Large intestine (tissue), 3 donors: Measurements from ENCODE around the gene SLC12A6. TPM values are rescaled to one million over a fixed set of nuclear protein-coding genes. Genes with fewer than 3 reads are reported as not detected.

Experiments
- DNase-seq, 2 donors: peaks; one replicate each; pipeline versions ENCODE4 v3.0.0 to v3.0.0-alpha.2; 2013
- H3K27ac ChIP-seq: one replicate; pipeline ENCODE4 v1.5.1; 2013; ENCODE audit warnings: low read length
- H3K27me3 ChIP-seq: 2 replicates; pipeline ENCODE4 v1.6.1; 2013; ENCODE audit warnings: low read length; ENCODE audit not compliant: control insufficient read depth, insufficient read depth
- H3K36me3 ChIP-seq: 2 replicates; pipeline ENCODE4 v1.6.1; 2013; ENCODE audit warnings: low read length; ENCODE audit not compliant: control insufficient read depth, insufficient read depth
- H3K4me1 ChIP-seq: one replicate; pipeline ENCODE4 v1.6.1; 2013; ENCODE audit warnings: low read length; ENCODE audit not compliant: control insufficient read depth, insufficient read depth
- H3K4me3 ChIP-seq: one replicate; pipeline ENCODE4 v1.5.1; 2013; ENCODE audit warnings: low read length
- H3K9me3 ChIP-seq: one replicate; pipeline ENCODE4 v1.6.1; 2013; ENCODE audit warnings: mild to moderate bottlenecking, low read depth, low read length, moderate library complexity; ENCODE audit not compliant: control insufficient read depth
- WGBS: methylation state at CpG from one replicate; pipeline ENCODE4 v1.1.5; 2013; ENCODE audit warnings: low lambda C conversion rate; ENCODE audit not compliant: insufficient coverage; 5-methylcytosine and 5-hydroxymethylcytosine counted together
- polyA plus RNA-seq: library from polyadenylated mRNA; unstranded; fragments of 120-200 nt; gene quantifications from one replicate; pipeline ENCODE4 v1.2.1, GENCODE V29; 2013

SLC12A6 gene
- polyA plus RNA-seq, 1 donor, result 25.6 TPM

- Histone ChIP-seq H3K4me1 (no peaks in the 10 kb centered on the region), H3K27me3 (no peaks in the 10 kb centered on the region), H3K4me3 (no peak overlapping the region), H3K36me3 (no peaks in the 10 kb centered on the region), H3K9me3 (no peaks in the 10 kb centered on the region), H3K27ac (no peak overlapping the region)
- DNase-seq, result no peak
- 100% methylated on average over 1 of the region's 6 CpGs for WGBS
Observed at GRCh38 chr15:34332553-34333120, 4.9 kb downstream of the SLC12A6 start.

GRCh38 chr15:34331809-34332208 lies 5.8 kb downstream of the SLC12A6 start:
- 90% methylated on average over 1 of the region's 2 CpGs for WGBS
- Histone ChIP-seq H3K27ac (no peak overlapping the region), H3K4me1 (no peaks in the 10 kb centered on the region), H3K36me3 (no peaks in the 10 kb centered on the region), H3K9me3 (no peaks in the 10 kb centered on the region), H3K4me3 (no peak overlapping the region), H3K27me3 (no peaks in the 10 kb centered on the region)
- no peak for DNase-seq

- Histone ChIP-seq H3K4me1 (no peaks in the 10 kb centered on the region), H3K9me3 (no peaks in the 10 kb centered on the region), H3K4me3 (no peak overlapping the region), H3K36me3 (no peaks in the 10 kb centered on the region), H3K27me3 (no peaks in the 10 kb centered on the region), H3K27ac (no peak overlapping the region)
- DNase-seq, result no peak
- no CpG with 5 or more reads among the region's 5 CpGs for WGBS
Observed at GRCh38 chr15:34330279-34330678, 7.3 kb downstream of the SLC12A6 start.

GRCh38 chr15:34329006-34329405 lies 8.6 kb downstream of the SLC12A6 start:
- no peak for DNase-seq
- Histone ChIP-seq H3K36me3 (no peaks in the 10 kb centered on the region), H3K27ac (no peak overlapping the region), H3K27me3 (no peaks in the 10 kb centered on the region), H3K4me1 (no peaks in the 10 kb centered on the region), H3K9me3 (no peaks in the 10 kb centered on the region), H3K4me3 (no peak overlapping the region)
- WGBS, result 83% methylated on average over 2 of the region's 2 CpGs

GRCh38 chr15:34327906-34328305 lies 9.7 kb downstream of the SLC12A6 start:
- Histone ChIP-seq H3K36me3 (no peaks in the 10 kb centered on the region), H3K4me1 (no peaks in the 10 kb centered on the region), H3K27me3 (no peaks in the 10 kb centered on the region), H3K9me3 (no peaks in the 10 kb centered on the region), H3K4me3 (no peak overlapping the region), H3K27ac (no peak overlapping the region)
- DNase-seq, result no peak
- 80% methylated on average over 3 of the region's 4 CpGs for WGBS

- Histone ChIP-seq H3K9me3 (no peaks in the 10 kb centered on the region), H3K4me3 (no peak overlapping the region), H3K36me3 (no peaks in the 10 kb centered on the region), H3K27ac (no peak overlapping the region), H3K27me3 (no peaks in the 10 kb centered on the region), H3K4me1 (no peaks in the 10 kb centered on the region)
- DNase-seq, result no peak
Observed at GRCh38 chr15:34325368-34325767, 12.2 kb downstream of the SLC12A6 start.

- no peaks in the 10 kb centered on the region for H3K4me1 ChIP-seq
- H3K27ac ChIP-seq, result no peak overlapping the region
- WGBS, result no CpG with 5 or more reads among the region's 1 CpG
- DNase-seq, result no peak
- H3K4me3 ChIP-seq, result no peak overlapping the region
- H3K9me3 ChIP-seq, result no peaks in the 10 kb centered on the region
- H3K27me3 ChIP-seq, result no peaks in the 10 kb centered on the region
- H3K36me3 ChIP-seq, result no peaks in the 10 kb centered on the region
Observed at GRCh38 chr15:34324933-34325332, 12.6 kb downstream of the SLC12A6 start.

- Histone ChIP-seq H3K27ac (no peak overlapping the region), H3K27me3 (no peaks in the 10 kb centered on the region), H3K4me3 (no peak overlapping the region), H3K9me3 (no peaks in the 10 kb centered on the region), H3K36me3 (no peaks in the 10 kb centered on the region), H3K4me1 (no peaks in the 10 kb centered on the region)
- WGBS, result 100% methylated on average over 1 of the region's 10 CpGs
- DNase-seq, result no peak
Observed at GRCh38 chr15:34323217-34323616, 14.4 kb downstream of the SLC12A6 start.

GRCh38 chr15:34318277-34319079 lies 19.1 kb downstream of the SLC12A6 start:
- H3K4me3 ChIP-seq, result peak overlapping the region; percentile 56
- no peaks in the 10 kb centered on the region for H3K9me3 ChIP-seq
- no CpG with 5 or more reads among the region's 10 CpGs for WGBS

GRCh38 chr15:34314491-34315490 lies 22.8 kb downstream of the SLC12A6 start:
- H3K36me3 ChIP-seq, result peaks cover 2% of the 10 kb centered on the region
- H3K4me1 ChIP-seq, result no peaks in the 10 kb centered on the region
- no peaks in the 10 kb centered on the region for H3K27me3 ChIP-seq
- no peaks in the 10 kb centered on the region for H3K9me3 ChIP-seq
- no peak for DNase-seq
- H3K4me3 ChIP-seq, result no peak overlapping the region
- no peak overlapping the region for H3K27ac ChIP-seq
- WGBS, result 72% methylated on average over 3 of the region's 3 CpGs

More at GRCh38 chr15:34318277-34319079, 19.1 kb downstream of the SLC12A6 start:
- DNase-seq, result peak; percentile 74 to 90
- Histone ChIP-seq H3K27ac (peak overlapping the region; percentile 76), H3K4me1 (no peaks in the 10 kb centered on the region), H3K27me3 (no peaks in the 10 kb centered on the region), H3K36me3 (peaks cover 2% of the 10 kb centered on the region)
